H9 (cell line): ENCODE measurements around the gene MYLK. TPM values are rescaled to one million over a fixed set of nuclear protein-coding genes. Genes with fewer than 3 reads are reported as not detected.

Source experiments
- DNase-seq: peaks from one replicate; pipeline ENCODE4 v3.0.0-alpha.2; 2017
- H2AFZ ChIP-seq: one replicate; pipeline ENCODE4 v1.6.1; 2013; ENCODE audit warnings: mild to moderate bottlenecking, low read length, control low read depth, moderate library complexity
- H2AK5ac ChIP-seq: 2 replicates; pipeline ENCODE4 v1.6.1; 2013; ENCODE audit warnings: low read length, control low read depth, mixed read lengths; ENCODE audit not compliant: insufficient read length
- H2BK120ac ChIP-seq: one replicate; pipeline ENCODE4 v1.6.1; 2013; ENCODE audit warnings: low read depth, mild to moderate bottlenecking, low read length, control low read depth, inconsistent platforms; ENCODE audit not compliant: poor library complexity, severe bottlenecking
- H2BK12ac ChIP-seq: 2 replicates; pipeline ENCODE4 v1.6.1; 2013; ENCODE audit warnings: low read length, control low read depth, mixed read lengths, low read depth; ENCODE audit not compliant: insufficient read length
- H2BK15ac ChIP-seq: 2 replicates; pipeline ENCODE4 v1.6.1; 2013; ENCODE audit warnings: low read depth, low read length, control low read depth
- H2BK20ac ChIP-seq: one replicate; pipeline ENCODE4 v1.6.1; 2013; ENCODE audit warnings: low read depth, mild to moderate bottlenecking, low read length, control low read depth, inconsistent platforms; ENCODE audit not compliant: poor library complexity, severe bottlenecking
- H2BK5ac ChIP-seq: 2 replicates; pipeline ENCODE4 v1.6.1; 2013; ENCODE audit warnings: low read length, control low read depth, mixed read lengths; ENCODE audit not compliant: insufficient read length
- H3K14ac ChIP-seq: 2 replicates; pipeline ENCODE4 v1.6.1; 2013; ENCODE audit warnings: low read length, control low read depth; ENCODE audit not compliant: insufficient read depth
- H3K18ac ChIP-seq: 2 replicates; pipeline ENCODE4 v1.6.1; 2013; ENCODE audit warnings: low read depth, mild to moderate bottlenecking, mixed read lengths, low read length, control low read depth; ENCODE audit not compliant: insufficient read length
- H3K23ac ChIP-seq: 2 replicates; pipeline ENCODE4 v1.6.1; 2013; ENCODE audit warnings: low read length, control low read depth, mixed read lengths, low read depth; ENCODE audit not compliant: insufficient read length
- H3K23me2 ChIP-seq: 2 replicates; pipeline ENCODE4 v1.6.1; 2013; ENCODE audit warnings: low read depth, mild to moderate bottlenecking, mixed read lengths, low read length, control low read depth; ENCODE audit not compliant: insufficient read length, poor library complexity, severe bottlenecking
- H3K27ac ChIP-seq: 2 replicates; pipeline ENCODE4 v1.5.1; 2013; ENCODE audit warnings: low read length, control low read depth, mixed read lengths, low read depth; ENCODE audit not compliant: insufficient read length
- H3K27me3 ChIP-seq: 2 replicates; pipeline ENCODE4 v1.6.1; 2013; ENCODE audit warnings: low read length, control low read depth, inconsistent platforms; ENCODE audit not compliant: insufficient read depth
- H3K4ac ChIP-seq: 2 replicates; pipeline ENCODE4 v1.6.1; 2013; ENCODE audit warnings: low read depth, mild to moderate bottlenecking, control low read depth, inconsistent platforms, low read length, moderate library complexity
- H3K4me1 ChIP-seq: 2 replicates; pipeline ENCODE4 v1.6.1; 2013; ENCODE audit warnings: low read length, control low read depth, inconsistent platforms; ENCODE audit not compliant: insufficient read depth
- H3K4me2 ChIP-seq: 2 replicates; pipeline ENCODE4 v1.6.1; 2013; ENCODE audit warnings: low read length, control low read depth, mixed read lengths; ENCODE audit not compliant: insufficient read length, insufficient read depth
- H3K56ac ChIP-seq: 2 replicates; pipeline ENCODE4 v1.6.1; 2013; ENCODE audit warnings: low read depth, mild to moderate bottlenecking, mixed read lengths, low read length, control low read depth; ENCODE audit not compliant: insufficient read length
- H3K79me1 ChIP-seq: 2 replicates; pipeline ENCODE4 v1.6.1; 2013; ENCODE audit warnings: low read depth, mild to moderate bottlenecking, moderate library complexity, low read length, control low read depth, inconsistent platforms; ENCODE audit not compliant: insufficient read depth, poor library complexity, severe bottlenecking
- H3K79me2 ChIP-seq: 2 replicates; pipeline ENCODE4 v1.6.1; 2013; ENCODE audit warnings: low read length, control low read depth, inconsistent platforms; ENCODE audit not compliant: insufficient read depth
- H3K9ac ChIP-seq: 2 replicates; pipeline ENCODE4 v1.6.1; 2013; ENCODE audit warnings: low read length, control low read depth, mixed read lengths; ENCODE audit not compliant: insufficient read length; ENCODE audit errors: extremely low read depth
- H3K9me3 ChIP-seq: one replicate; pipeline ENCODE4 v1.6.1; 2013; ENCODE audit warnings: low read depth, low read length, inconsistent platforms; ENCODE audit not compliant: control insufficient read depth
- H3T11ph ChIP-seq: one replicate; pipeline ENCODE4 v1.6.1; 2013; ENCODE audit warnings: mild to moderate bottlenecking, low read length, control low read depth, inconsistent platforms
- H4K20me1 ChIP-seq: one replicate; pipeline ENCODE4 v1.6.1; 2013; ENCODE audit not compliant: control insufficient read depth, insufficient read length, insufficient read depth
- H4K5ac ChIP-seq: 2 replicates; pipeline ENCODE4 v1.6.1; 2013; ENCODE audit warnings: low read depth, mild to moderate bottlenecking, mixed read lengths, low read length, control low read depth; ENCODE audit not compliant: insufficient read length
- H4K8ac ChIP-seq: replicated peaks from 2 replicates; pipeline ENCODE4 v1.6.1; 2013; ENCODE audit warnings: low read length, control low read depth, mixed read lengths, low read depth; ENCODE audit not compliant: insufficient read length
- H4K91ac ChIP-seq: 2 replicates; pipeline ENCODE4 v1.6.1; 2013; ENCODE audit warnings: low read depth, mild to moderate bottlenecking, moderate library complexity, mixed read lengths, low read length, control low read depth; ENCODE audit not compliant: insufficient read length
- H3K27ac Mint-ChIP-seq, 3 experiments: 2 replicates in 2 of 3; 3 replicates in 1 of 3; pipeline ENCODE4 v1.8.0; 2020 to 2021; ENCODE audit warnings: mixed read lengths in 3 of 3, mild to moderate bottlenecking in 1 of 3, moderate library complexity in 1 of 3
- H3K27me3 Mint-ChIP-seq: 2 replicates; pipeline ENCODE4 v1.8.0; 2021; ENCODE audit warnings: low read depth, mild to moderate bottlenecking, moderate library complexity, mixed read lengths
- H3K36me3 Mint-ChIP-seq, 3 experiments: 2 replicates in 2 of 3; 3 replicates in 1 of 3; pipeline ENCODE4 v1.8.0; 2020 to 2021; ENCODE audit warnings: low read depth in 3 of 3, mixed read lengths in 3 of 3; ENCODE audit not compliant: insufficient read depth in 1 of 3
- H3K4me1 Mint-ChIP-seq, 2 experiments: 2 replicates each; pipeline ENCODE4 v1.8.0; 2020; ENCODE audit warnings: mixed read lengths in 2 of 2
- H3K4me3 Mint-ChIP-seq, 2 experiments: 2 replicates in 1 of 2; 3 replicates in 1 of 2; pipeline ENCODE4 v1.8.0; 2020 to 2021; ENCODE audit warnings: mild to moderate bottlenecking in 2 of 2, mixed read lengths in 2 of 2, moderate library complexity in 1 of 2
- H3K9me3 Mint-ChIP-seq, 2 experiments: 2 replicates in 1 of 2; 3 replicates in 1 of 2; pipeline ENCODE4 v1.8.0; 2020; ENCODE audit warnings: mild to moderate bottlenecking in 2 of 2, mixed read lengths in 2 of 2, moderate library complexity in 1 of 2
- CTCF ChIP-seq: fragments of 200-600 bp; sonication (generic); conservative IDR thresholded peaks from 3 replicates; pipeline ENCODE4 v1.8.0; 2021; ENCODE audit warnings: antibody characterized with exemption, mild to moderate bottlenecking
- WGBS: extraction: QIAGEN DNeasy Blood & Tissue Kit; methylation state at CpG from one replicate; pipeline ENCODE4 v1.1.7; 2013; ENCODE audit warnings: missing lambda C conversion rate, low lambda C conversion rate, mixed read lengths; ENCODE audit not compliant: insufficient read length; ENCODE audit errors: extremely low coverage; 5-methylcytosine and 5-hydroxymethylcytosine counted together
- total RNA-seq: library from RNA; stranded (reverse); gene quantifications from 2 replicates; pipeline ENCODE4 v1.2.1, GENCODE V29; 2021

The MYLK gene
- total RNA-seq, 1 experiment from 2014 or later: 10.1 TPM

- H4K5ac ChIP-seq: no peak overlapping the region
- H3K9ac ChIP-seq: no peak overlapping the region
- H3K4me1 ChIP-seq: no peaks in the 10 kb centered on the region
- Mint-ChIP-seq H3K36me3 (peaks cover 7 to 14% (median 10%) of the 10 kb centered on the region in 3 experiments; a peak in 6 of 7 replicates), H3K9me3 (no peaks in the 10 kb centered on the region), H3K4me1 (no peaks in the 10 kb centered on the region), H3K27ac (no peak overlapping the region), H3K4me3 (no peak overlapping the region), H3K27me3 (no peaks in the 10 kb centered on the region)
- H4K20me1 ChIP-seq: no peaks in the 10 kb centered on the region
- no peaks in the 10 kb centered on the region for H3K79me1 ChIP-seq
- no peak overlapping the region for H3K27ac ChIP-seq
- H3K14ac ChIP-seq: no peak overlapping the region
- no peaks in the 10 kb centered on the region for H3K9me3 ChIP-seq
- H3K4me2 ChIP-seq: no peak overlapping the region
- no peak overlapping the region for H2BK15ac ChIP-seq
- no peaks in the 10 kb centered on the region for H3K79me2 ChIP-seq
- TF ChIP-seq CTCF: no peak
- no peak overlapping the region for H2BK20ac ChIP-seq
- H3K56ac ChIP-seq: no peak overlapping the region
- H3K23ac ChIP-seq: no peak overlapping the region
- no peaks in the 10 kb centered on the region for H3K27me3 ChIP-seq
- H2BK5ac ChIP-seq: no peak overlapping the region
- no peak overlapping the region for H2BK120ac ChIP-seq
- WGBS: no CpG with 5 or more reads among the region's 3 CpGs
- no peak overlapping the region for H2BK12ac ChIP-seq
- H4K8ac ChIP-seq: no peak overlapping the region
- no peak for DNase-seq
- H2AFZ ChIP-seq: no peak overlapping the region
- H3T11ph ChIP-seq: no peak overlapping the region
- H2AK5ac ChIP-seq: no peak overlapping the region
- H3K4ac ChIP-seq: no peak overlapping the region
- H4K91ac ChIP-seq: no peak overlapping the region
- no peak overlapping the region for H3K18ac ChIP-seq
- H3K23me2 ChIP-seq: no peaks in the 10 kb centered on the region
These were observed 143.1 kb downstream of the MYLK start for GRCh38 chr3:123741041-123741511.
